Glutamatergic neuron (in vitro differentiated cells): ENCODE measurements around the gene RAB11FIP3. TPM values are rescaled to one million over a fixed set of nuclear protein-coding genes. Genes with fewer than 3 reads are reported as not detected.

Source experiments
- DNase-seq: peaks from one replicate; pipeline ENCODE4 v3.0.0; 2022
- H3K27ac Mint-ChIP-seq: one replicate; pipeline ENCODE4 v1.8.0; 2020; ENCODE audit warnings: mild to moderate bottlenecking, mixed read lengths, inconsistent platforms; ENCODE audit not compliant: unreplicated experiment
- H3K27me3 Mint-ChIP-seq: one replicate; pipeline ENCODE4 v1.8.0; 2020; ENCODE audit warnings: mild to moderate bottlenecking, moderate library complexity, mixed read lengths, inconsistent platforms; ENCODE audit not compliant: unreplicated experiment
- H3K36me3 Mint-ChIP-seq: one replicate; pipeline ENCODE4 v1.8.0; 2020; ENCODE audit warnings: mild to moderate bottlenecking, mixed read lengths, inconsistent platforms; ENCODE audit not compliant: unreplicated experiment
- H3K4me1 Mint-ChIP-seq: one replicate; pipeline ENCODE4 v1.8.0; 2020; ENCODE audit warnings: mild to moderate bottlenecking, low read depth, mixed read lengths, inconsistent platforms; ENCODE audit not compliant: unreplicated experiment
- H3K4me3 Mint-ChIP-seq: one replicate; pipeline ENCODE4 v1.8.0; 2020; ENCODE audit warnings: mild to moderate bottlenecking, mixed read lengths, inconsistent platforms; ENCODE audit not compliant: unreplicated experiment
- H3K9me3 Mint-ChIP-seq: one replicate; pipeline ENCODE4 v1.8.0; 2020; ENCODE audit warnings: mild to moderate bottlenecking, moderate library complexity, mixed read lengths, inconsistent platforms; ENCODE audit not compliant: unreplicated experiment
- CTCF ChIP-seq: fragments of 200-600 bp; sonication (generic); IDR thresholded peaks from one replicate; pipeline ENCODE4 v1.5.0; 2021; ENCODE audit not compliant: partially characterized antibody, unreplicated experiment
- total RNA-seq: library from RNA; stranded (reverse); fragmentation: NEBNext Ultra II Directional; extraction: Animal tissue kit (Norgen Biotek cat#: 25700); gene quantifications from one replicate; pipeline ENCODE4 v1.2.1, GENCODE V29; 2021; ENCODE audit not compliant: unreplicated experiment

RAB11FIP3 gene
- total RNA-seq, 1 donor from 2014 or later, result 103 TPM

- no peak for TF ChIP-seq CTCF
- Mint-ChIP-seq H3K27ac (peak overlapping the region; percentile 33), H3K4me3 (peak overlapping the region; percentile 82), H3K4me1 (peaks cover 17% of the 10 kb centered on the region), H3K9me3 (peaks cover 3% of the 10 kb centered on the region), H3K27me3 (peaks cover 15% of the 10 kb centered on the region), H3K36me3 (no peaks in the 10 kb centered on the region)
- DNase-seq, result no peak
Measured at GRCh38 chr16:424033-424622, 1.3 kb upstream of the RAB11FIP3 start.

GRCh38 chr16:424623-425081 is 797 bp upstream of the RAB11FIP3 start:
- DNase-seq, result no peak
- H3K4me3 Mint-ChIP-seq, result peak overlapping the region; percentile 82
- H3K27ac Mint-ChIP-seq, result peak overlapping the region; percentile 33
- TF ChIP-seq CTCF, result no peak
- peaks cover 15% of the 10 kb centered on the region for H3K27me3 Mint-ChIP-seq
- no peaks in the 10 kb centered on the region for H3K36me3 Mint-ChIP-seq
- peaks cover 3% of the 10 kb centered on the region for H3K9me3 Mint-ChIP-seq
- H3K4me1 Mint-ChIP-seq, result peaks cover 17% of the 10 kb centered on the region

DNA sequence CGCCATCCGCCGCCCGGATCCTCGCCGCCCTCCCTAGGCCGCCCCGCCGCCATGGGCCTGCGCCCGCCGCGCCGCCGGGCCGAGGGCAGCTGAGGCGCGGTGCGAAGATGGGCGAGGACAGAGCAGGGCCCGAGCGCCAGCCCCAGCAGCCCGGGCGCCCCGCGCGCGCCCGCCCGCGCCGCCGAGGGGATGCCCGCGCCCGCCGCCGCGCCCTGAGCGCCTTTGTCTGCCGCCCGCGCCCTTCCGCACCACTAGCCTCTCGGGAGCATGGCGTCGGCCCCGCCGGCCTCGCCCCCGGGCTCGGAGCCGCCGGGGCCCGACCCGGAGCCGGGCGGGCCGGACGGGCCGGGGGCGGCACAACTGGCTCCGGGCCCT is 278 bp downstream of the RAB11FIP3 start:
- DNase-seq, result no peak
- H3K27me3 Mint-ChIP-seq, result peaks cover 15% of the 10 kb centered on the region

DNA sequence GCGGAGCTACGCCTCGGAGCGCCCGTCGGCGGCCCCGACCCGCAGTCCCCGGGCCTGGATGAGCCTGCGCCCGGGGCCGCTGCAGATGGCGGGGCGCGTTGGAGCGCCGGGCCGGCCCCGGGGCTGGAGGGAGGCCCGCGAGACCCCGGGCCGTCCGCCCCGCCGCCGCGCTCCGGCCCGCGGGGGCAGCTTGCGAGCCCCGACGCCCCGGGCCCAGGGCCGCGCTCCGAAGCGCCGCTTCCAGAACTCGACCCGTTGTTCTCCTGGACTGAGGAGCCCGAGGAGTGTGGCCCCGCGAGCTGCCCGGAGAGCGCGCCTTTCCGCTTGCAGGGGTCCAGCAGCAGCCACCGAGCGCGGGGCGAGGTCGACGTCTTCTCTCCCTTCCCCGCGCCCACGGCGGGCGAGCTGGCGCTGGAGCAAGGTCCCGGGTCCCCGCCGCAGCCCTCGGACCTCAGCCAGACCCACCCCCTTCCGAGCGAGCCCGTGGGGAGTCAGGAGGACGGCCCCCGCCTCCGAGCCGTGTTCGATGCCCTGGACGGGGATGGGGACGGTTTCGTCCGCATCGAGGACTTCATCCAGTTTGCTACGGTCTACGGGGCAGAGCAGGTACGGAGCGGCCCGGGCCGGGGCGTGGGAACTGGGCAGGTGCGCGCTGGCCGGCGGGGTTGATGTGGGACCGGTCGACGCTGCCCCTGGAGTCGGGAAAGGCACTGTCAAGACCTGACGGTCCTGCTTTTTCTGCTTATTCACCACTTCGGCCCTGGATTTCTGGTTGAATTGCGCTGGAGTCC is 861 bp downstream of the RAB11FIP3 start:
- no peak for TF ChIP-seq CTCF
- Mint-ChIP-seq H3K27me3 (peaks cover 15% of the 10 kb centered on the region), H3K27ac (peak overlapping the region; percentile 48), H3K36me3 (no peaks in the 10 kb centered on the region), H3K9me3 (peaks cover 6% of the 10 kb centered on the region), H3K4me1 (peaks cover 26% of the 10 kb centered on the region), H3K4me3 (peak overlapping the region; percentile 83)
- DNase-seq, result peak; percentile 52

More for the DNA sequence above, 278 bp downstream of the RAB11FIP3 start:
- no peak for TF ChIP-seq CTCF
- Mint-ChIP-seq H3K4me1 (peaks cover 22% of the 10 kb centered on the region), H3K9me3 (peaks cover 3% of the 10 kb centered on the region), H3K4me3 (no peak overlapping the region), H3K27ac (no peak overlapping the region), H3K36me3 (no peaks in the 10 kb centered on the region)

- Mint-ChIP-seq H3K27ac (peak overlapping the region; percentile 53), H3K4me3 (peak overlapping the region; percentile 83), H3K9me3 (peaks cover 6% of the 10 kb centered on the region), H3K4me1 (peaks cover 26% of the 10 kb centered on the region), H3K27me3 (peaks cover 15% of the 10 kb centered on the region), H3K36me3 (no peaks in the 10 kb centered on the region)
- DNase-seq, result no peak
- TF ChIP-seq CTCF, result no peak
Measured at GRCh38 chr16:426906-427249, 1.4 kb downstream of the RAB11FIP3 start.
